IPS DF 19.7 (cell line): ENCODE results near the gene MYH10.

Experiments
- DNase-seq: peaks from one replicate; pipeline ENCODE4 v3.0.0-alpha.2; 2013; ENCODE audit warnings: low read depth, low spot score

Gene MYH10

DNA sequence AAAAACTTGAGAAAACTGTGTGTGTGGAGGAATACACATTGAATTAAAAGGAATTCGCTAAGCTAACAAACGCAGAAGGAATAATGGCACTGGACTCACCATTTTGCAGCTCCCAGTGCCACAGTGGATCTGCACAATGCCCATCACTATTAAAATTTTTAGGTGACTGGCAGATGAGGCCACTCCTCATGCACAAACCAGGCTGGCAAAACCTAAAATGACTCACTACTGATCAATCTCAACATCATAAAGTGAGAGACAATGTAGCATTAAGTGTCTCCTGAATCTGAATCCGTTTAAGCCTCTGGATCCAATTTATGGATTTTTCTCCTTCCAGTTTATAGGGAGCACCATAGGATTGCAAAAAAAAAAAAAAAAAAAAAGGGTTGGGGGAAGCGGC is 20.6 kb downstream of the MYH10 start:
- DNase-seq, result no peak

DNA sequence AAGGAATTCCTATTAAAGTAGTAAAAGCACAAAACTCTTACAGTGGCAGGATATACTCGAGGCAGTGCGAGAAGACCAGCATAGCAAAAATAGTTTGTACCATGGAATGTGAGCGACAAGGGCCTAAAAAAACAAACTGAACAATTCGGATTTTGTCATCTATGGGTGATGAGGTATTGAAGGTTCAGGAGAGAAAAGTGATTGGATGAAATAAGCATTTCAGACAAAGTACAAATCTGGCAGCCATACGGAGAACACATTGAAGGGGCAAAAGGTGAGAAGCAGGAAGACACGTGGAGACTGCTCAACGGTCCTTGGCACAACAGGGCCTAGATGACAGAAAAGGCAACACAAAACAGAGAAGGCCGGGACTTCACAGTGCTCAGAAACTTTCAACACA is 22.5 kb downstream of the MYH10 start:
- no peak for DNase-seq

DNA sequence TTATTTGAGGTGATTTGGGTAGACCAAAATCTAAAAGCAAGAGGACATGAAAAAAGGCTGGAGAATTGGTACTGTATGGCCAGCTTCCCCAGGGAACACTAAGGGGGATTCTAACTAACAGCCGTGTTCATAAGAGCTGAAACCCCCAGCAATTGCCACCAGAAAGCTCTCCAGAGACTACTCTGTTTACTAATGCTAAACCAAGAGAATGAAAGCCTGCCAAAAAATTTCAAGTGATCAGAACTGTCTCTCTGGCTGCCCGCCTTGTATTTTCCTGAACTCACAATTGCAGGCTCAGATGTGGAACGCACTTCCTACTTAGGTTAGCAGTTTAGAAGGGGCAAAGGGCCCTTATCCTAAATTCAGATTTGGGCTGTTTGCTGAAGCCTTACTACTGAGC is 24.1 kb downstream of the MYH10 start:
- no peak for DNase-seq

DNA sequence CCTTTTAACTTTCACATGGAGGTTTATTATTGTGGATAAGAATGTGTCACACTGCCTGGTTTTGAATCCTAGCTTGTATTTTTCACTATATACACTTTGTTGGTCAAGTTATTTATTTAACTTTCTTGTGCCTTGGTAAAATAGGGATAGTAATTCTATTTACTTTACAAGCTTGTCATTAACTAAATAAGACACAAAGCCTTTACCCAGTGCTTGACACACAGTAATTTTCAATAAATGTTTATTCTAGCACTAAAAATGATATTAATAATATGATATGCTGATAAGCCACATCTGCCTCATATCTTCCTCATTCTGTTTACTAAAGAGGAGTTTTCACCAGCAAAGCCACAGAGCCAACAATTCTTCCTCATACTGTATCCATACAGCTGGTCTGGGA is 27.8 kb downstream of the MYH10 start:
- DNase-seq, result no peak

DNA sequence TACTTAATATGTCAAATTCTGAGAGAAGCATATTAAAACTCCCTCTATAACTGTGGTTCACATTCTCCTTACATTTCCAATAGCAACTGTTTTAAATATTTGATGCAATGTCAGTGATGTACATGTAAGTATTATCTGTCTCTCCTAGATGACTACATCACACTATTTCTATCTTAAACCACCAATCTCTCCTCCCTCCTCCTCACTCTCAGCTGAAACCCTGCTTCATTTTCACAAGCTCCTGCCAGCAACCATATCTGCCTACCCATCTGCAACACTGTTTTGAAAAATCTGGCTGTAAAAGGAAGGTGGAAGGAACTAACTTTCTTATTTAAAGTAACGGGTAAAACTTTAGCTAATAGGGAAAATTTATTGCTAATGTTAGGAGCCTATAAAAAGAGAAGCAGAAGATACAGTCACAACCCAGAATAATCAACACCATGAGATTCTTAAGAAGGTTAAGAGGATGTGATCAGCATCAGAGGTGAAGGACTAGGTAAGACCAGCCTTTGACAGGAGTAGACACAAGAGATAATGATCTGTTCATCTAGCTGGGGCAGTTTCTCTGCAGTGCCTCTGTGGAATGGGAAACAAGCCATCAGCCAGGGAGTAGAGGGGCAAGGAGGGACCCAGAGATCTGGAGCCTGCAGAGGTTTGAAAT is 31.0 kb downstream of the MYH10 start:
- DNase-seq, result no peak

DNA sequence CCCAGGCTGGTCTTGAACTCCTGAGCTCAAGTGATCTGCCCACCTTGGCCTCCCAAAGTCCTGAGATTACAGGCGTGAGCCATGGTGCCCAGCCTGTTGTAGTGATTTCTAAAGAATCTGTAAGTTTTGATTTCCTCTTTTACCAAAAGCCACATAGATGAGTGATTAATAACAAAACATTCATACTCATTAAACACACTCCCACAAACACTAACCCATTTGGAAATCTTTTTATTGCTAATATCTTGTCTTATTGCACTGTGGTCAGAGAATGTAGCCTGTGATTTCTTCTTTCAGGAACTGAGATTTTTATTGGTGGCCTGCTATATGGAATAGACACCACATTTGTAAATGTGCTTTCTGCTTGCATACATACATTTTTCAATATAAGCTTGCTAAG is 31.6 kb downstream of the MYH10 start:
- DNase-seq, result no peak

DNA sequence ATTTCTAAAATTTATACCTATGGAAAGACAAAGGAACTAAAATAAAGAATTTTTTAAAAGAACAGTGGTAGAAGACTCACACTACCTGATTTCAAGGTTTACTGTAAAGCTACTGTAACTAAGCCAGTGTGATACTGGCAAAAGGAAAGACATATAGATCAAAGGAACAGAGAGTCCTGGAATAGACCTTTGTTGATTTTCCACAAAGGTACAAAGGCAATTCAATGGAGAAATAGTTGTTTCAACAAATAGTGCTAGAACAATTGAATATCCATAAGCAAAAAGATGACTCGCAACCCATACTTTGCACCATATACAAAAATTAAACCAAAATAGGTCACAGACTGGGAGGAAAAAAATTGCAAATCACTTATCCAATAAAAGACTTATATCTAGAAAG is 36.7 kb downstream of the MYH10 start:
- no peak for DNase-seq

DNA sequence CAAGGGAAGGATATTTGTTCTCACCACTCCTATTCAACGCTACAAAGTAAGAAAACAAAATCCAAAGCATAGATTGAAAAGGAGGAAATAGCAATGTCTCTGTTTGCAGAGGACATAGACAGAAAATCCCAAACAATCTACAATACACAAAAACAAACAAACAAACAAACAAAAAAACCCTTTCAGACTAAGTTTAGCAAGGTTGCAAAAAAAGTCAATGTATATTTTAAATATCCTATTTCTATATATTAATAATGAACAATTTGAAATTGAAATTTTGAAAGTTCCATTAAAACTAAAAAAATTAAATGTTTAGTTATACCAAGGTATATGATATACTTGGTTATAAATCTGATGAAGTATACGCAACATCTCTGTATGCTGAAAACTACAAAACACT is 37.2 kb downstream of the MYH10 start:
- no peak for DNase-seq

DNA sequence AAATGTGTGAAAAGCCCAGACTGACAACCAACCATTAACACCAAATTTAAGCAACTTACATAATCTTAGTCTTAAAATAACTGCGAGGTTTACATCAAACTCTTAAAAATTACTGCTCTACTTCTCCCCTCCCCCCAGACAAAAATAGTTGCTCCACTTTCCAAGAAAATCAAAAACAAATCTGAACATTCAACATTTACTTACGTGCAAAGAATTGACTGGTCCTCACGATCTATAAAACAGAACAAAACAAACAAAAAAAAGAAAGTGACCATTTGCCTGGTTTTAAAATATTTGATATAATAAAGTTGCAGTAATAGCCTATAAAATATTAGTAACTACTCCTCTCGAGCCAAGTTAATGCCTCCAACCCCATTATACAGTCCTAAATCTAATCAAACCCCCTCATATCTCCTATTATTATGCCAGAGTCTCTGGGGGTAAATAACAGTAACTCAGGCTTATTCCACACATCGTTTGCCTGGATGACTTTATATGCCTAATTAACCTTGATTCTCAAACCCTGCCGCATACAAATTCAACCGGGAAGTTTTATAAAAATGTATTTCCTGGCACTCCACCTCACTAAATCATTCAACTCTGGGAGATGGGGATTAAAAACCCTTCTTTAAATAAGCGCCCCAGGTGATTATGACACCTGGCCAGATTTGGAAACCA is 41.5 kb downstream of the MYH10 start:
- DNase-seq, result no peak

DNA sequence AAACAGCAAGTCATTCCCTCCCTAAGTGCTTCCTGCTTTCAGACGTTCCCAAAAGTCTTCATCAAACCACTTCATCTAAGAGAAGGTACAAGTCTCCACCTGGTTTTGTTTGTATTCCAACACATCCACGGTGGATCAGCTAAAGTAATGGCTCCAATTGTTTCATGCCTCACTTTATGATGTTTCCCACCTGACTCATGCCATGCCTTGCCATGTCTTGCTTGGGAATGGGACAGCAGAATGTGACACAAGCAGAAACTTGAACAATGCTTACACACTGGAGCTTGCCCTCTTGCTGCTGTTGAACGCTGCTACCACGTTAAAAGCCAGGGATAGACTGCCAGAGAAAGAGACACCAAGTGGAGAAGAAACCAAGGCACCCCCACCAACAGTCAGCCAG is 43.8 kb downstream of the MYH10 start:
- no peak for DNase-seq

DNA sequence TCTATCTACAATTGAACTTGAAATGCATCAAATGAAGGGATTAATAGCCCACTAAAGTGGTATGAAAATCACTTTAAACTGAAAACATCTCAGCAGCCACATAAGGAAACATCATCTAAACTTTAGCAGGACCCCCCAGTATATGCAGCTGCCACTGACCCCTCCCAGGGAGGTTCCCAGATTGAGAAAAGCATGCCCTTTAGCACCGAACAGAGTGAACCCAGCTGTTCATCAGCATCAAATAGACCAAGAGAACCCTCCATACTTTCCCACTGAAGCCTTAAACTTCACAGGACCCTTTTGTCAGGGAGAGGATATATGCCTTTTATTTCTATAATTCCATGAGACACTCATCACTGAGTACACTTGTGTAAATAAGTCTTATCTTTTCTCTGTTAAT is 44.6 kb downstream of the MYH10 start:
- no peak for DNase-seq

DNA sequence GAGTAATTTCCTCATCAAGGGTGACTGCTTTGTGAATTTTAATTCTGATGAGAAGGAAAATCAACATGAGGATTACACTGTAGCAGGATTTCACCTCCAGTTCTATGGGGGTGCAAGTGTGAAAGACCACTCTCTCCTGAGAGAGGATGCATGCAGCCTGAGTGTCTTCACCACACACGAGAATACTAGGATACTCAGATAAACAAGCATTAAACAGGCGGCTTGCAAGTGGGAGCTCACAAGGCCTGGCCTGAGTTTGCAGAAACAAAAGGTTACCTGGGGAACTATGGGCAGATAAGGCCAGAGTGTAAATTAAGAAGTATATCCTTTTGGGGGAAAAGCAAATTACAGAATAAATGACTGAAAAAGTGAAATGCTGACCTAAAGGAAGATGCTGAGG is 46.6 kb downstream of the MYH10 start:
- no peak for DNase-seq

DNA sequence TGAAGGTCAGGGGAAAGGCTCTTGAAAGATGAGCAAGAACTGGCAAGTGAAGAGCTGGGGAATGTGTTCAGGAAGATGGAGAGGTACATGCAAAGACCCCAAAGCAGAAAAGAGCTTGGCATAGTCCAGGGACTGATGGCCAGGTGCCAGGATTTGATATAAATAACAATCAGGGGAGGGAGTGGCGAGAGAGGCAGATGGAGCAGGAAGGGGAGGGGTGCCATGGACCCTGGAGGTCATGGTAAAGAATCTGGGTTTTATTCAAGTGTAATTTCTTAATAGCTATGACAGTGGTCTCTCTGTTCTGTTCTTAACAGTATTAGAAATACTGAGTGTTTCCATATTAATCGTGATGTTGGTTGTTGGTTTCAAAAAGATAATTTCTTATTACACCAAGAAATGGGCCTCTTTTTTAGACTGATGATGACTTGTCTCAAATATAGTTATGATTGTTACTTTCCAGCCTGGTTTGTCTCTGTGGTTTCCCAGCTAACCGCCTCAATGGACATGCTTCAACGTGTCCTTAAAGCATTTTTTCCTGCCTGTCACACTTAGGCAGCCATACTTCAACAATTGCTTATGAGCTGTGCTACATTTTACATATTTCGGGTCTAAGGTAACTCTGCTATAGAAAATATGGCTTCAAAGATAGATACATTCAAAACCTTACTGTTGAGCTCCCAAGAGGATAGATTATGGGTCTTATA is 49.4 kb downstream of the MYH10 start:
- DNase-seq, result no peak

DNA sequence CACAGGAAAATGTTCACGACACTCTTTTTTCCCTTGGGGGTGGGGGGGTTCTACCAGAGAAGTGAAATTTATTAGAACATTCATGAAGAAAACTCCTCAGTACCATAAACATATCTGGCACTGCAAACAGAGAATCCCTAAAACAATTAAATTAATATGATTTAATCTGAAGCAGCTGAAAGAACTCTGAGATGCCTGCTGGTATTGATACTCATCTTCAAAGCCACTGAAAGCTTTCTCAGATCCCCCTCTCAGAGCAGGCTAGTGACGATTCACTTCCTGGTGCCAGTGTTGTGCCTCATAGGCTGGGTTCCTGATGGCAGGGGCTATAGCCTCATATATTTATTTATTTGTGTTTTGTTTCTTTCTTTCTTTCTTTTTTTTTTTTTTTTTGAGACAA is 52.7 kb downstream of the MYH10 start:
- DNase-seq, result no peak

DNA sequence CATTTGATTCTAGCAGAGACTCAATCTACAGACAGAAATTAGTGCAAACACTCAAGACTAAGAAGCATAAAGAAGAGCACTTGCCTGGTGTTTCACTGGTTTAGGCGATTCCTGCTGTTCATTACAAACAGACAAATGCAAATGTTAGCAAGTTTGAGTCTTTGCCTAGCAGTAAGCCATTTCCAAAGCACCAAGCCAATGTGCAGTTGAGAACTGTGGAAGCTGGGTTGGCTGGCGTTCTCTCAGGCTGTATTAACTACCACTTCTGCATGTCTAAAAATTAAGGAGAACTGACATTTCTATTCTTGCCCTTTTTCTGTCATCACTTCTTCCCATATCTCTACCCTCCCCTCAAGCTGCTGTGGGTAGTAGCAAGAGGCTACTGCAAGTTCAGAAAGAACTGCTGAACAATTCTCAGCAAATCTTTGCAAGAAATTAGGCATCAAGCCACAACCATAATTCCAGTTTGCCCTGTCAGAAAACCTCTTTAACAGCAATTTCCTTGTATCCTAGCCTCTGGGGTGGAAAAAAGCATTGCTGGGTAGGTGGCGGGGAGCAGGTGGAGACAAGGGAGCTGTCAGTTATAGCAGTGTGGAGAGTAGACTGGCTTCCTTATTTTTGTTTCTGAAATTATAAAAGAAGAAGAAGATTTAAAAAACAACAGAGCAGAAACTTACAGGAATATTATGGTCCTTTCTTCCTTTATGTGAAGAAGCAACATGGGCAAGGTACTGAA is 53.8 kb downstream of the MYH10 start:
- DNase-seq, result no peak

DNA sequence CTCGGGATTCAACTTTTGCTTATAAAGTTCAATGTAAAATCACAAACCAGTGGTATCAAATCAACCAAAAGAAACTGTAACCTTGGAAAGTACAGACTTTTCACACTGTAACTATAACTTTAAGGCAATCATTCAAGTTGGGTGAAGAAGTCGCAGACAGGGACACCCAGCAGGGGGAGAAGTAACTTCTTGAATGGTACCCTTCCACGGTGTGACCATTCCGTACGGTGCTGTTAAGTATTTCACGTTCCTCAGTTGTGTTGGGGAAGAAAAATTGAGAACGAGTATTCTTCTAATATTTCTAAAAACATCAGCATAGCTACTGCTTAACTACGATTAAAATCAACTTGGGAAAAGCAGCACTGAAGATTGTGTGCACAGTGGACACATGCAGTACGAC is 55.8 kb downstream of the MYH10 start:
- no peak for DNase-seq

DNA sequence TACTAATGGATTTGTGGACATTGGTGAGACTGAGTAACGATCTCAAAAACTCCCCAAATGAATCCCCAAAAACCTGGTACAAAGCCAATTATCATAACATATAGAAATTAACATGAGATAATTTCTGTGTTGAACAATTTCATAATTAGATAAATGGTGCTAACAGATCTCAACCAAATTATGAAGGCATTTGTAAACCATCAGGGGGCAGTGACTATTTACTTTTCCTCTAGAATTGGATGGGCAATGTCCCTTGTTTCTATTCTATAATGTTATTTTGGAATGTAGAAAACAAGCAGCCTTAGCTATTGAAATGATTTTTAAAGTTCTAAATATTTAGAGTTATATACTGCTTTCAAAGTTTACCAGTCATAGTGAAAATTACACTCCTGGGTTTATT is 57.8 kb downstream of the MYH10 start:
- no peak for DNase-seq

DNA sequence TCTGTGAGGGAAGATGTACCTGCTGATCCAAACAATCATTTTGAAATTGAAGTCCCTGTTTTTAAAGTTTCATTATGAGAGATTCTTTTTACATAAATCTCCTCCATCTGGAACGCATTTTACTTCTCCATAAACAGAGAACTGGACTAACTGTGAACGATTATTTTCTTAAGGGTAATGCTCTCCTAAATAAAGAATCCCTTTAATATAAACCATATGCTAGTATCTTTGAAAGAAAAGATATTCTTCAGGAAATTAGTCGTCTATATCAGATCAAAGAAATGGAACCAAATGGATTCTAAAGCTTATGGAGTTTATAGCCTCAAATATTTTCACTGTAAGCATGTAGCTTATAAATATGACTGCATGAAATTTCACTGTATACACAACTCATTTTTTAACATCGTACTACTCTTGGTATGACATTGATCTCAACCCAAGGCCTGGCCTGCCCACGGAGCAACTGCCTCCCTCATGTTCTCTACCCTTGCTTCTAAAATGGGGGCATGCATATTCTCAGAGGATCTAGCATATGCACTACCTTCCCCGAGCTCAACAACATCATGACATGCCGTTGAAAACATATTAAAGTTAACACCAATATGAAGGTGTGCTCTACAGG is 66.4 kb downstream of the MYH10 start:
- DNase-seq, result no peak

DNA sequence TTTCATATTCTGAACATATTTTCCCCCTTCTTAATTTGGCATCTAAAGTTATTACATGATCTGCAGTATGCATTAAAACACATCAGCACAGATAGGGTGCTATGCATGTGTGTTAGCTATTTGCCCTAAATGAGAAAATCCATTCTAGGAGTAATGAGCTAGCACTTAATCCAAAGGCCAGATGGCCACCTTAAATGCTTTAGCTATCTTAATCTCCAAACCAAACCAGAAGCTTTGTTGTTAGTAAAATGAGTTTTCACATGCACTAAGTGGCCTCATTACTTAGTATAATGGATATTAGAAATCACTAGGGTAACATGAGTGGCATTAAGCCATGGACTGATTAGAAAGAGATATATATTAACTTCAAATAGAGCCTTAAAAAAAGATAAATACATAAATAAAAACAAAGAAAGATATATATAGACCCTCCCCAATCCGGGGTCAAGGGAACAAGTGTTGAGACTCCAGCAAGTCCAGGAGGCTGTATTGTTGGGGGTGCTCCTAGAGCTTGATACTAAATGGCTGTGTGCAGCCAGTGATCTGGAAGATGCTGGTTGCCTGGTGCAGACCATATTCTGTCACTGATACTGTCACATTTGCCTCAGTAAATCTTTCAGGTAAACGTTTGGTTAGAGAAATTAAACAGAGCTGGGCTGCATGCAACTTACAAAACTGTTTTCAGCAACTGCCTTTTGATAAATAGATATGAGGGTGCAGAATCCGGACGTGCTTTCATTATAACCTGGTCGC is 67.3 kb downstream of the MYH10 start:
- DNase-seq, result no peak

DNA sequence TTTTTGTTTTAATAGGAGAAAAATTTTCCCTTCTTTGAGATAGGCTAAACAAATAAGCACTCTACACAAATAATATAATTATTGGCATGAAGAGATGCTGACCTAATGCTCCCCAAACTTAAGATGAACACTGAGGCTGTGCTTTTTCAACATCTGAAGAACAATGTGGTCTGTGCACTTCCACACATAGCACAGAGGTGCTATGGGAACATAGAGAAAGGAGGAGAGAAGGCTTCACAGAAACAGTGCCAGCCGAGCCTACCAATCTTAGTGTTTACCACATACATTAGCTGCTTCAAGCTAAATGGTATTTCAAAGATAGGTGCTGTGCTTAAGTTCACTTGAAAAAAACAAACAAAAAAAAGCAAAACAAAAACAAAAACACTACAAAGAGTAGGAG is 72.4 kb downstream of the MYH10 start:
- no peak for DNase-seq

DNA sequence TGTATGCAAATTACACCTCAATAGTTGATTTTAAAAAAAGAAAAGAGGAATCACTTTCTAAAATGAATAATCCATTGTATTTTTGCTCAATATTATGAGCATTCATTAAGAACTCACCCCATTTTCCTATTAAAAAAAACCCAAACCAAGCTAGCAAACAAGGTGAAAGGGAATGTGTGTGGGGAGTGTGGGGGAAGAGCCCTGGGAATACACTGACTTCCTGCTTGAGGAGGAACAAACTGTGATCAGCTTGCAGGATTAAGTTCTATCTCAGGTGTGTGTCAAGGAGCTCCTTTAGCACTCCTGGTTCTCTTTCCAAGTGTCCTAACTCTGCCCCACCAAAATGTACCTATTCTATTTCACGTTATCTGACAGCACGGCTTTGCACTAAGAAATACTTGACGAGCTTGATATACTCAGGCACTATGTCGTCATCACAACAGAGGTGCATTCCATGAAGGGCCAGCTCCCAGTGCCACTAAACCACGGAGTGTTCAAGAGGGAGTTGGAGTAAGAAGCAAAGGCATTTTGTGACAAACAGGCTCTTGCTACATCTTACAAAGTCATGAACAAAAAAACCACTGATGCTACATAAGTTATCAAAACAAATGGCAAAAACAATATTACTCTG is 73.2 kb downstream of the MYH10 start:
- no peak for DNase-seq
